GM18505 (cell line): ENCODE data around the gene DEPDC4.
"Not testable (repeated sequence)": the region's sequence is repeated elsewhere in the genome, so short reads cannot be mapped to it uniquely, and the experiment has no call there.

Source experiments
- ATAC-seq: cut with Tn5 transposase; IDR thresholded peaks from one replicate; pipeline ENCODE4 v1.9.1; 2021; ENCODE audit not compliant: unreplicated experiment
- POLR2A ChIP-seq: IDR thresholded peaks from 4 replicates; pipeline ENCODE4 v1.6.1; 2011; ENCODE audit warnings: borderline replicate concordance; ENCODE audit not compliant: insufficient read depth, insufficient read length; ENCODE audit errors: extremely low read depth

The DEPDC4 gene

GRCh38 chr12:100243137-100243536 lies 23.7 kb downstream of the DEPDC4 start:
- ATAC-seq, result no peak
- TF ChIP-seq POLR2A, result no peak

GRCh38 chr12:100239589-100239988 lies 27.3 kb downstream of the DEPDC4 start:
- no peak for TF ChIP-seq POLR2A
- no peak for ATAC-seq

GRCh38 chr12:100238801-100239200 lies 28.1 kb downstream of the DEPDC4 start:
- ATAC-seq, result no peak
- TF ChIP-seq POLR2A, result no peak

- no peak for ATAC-seq
- no peak for TF ChIP-seq POLR2A
These were observed 32.1 kb downstream of the DEPDC4 start for GRCh38 chr12:100234591-100235304.

GRCh38 chr12:100234166-100234565 lies 32.7 kb downstream of the DEPDC4 start:
- no peak for TF ChIP-seq POLR2A

GRCh38 chr12:100231873-100232272 lies 35.0 kb downstream of the DEPDC4 start:
- ATAC-seq, result not testable (repeated sequence)

More at GRCh38 chr12:100234166-100234565, 32.7 kb downstream of the DEPDC4 start:
- ATAC-seq, result no peak

GRCh38 chr12:100229876-100230275 lies 37.0 kb downstream of the DEPDC4 start:
- ATAC-seq, result no peak
- TF ChIP-seq POLR2A, result no peak

- TF ChIP-seq POLR2A, result no peak
- ATAC-seq, result no peak
These were observed 37.7 kb downstream of the DEPDC4 start for GRCh38 chr12:100229036-100229635.

- TF ChIP-seq POLR2A, result no peak
- ATAC-seq, result no peak
These were observed 41.4 kb downstream of the DEPDC4 start for GRCh38 chr12:100225491-100225890.

GRCh38 chr12:100222173-100222572 lies 44.7 kb downstream of the DEPDC4 start:
- not testable (repeated sequence) for ATAC-seq

- ATAC-seq, result no peak
- TF ChIP-seq POLR2A, result no peak
These were observed 45.4 kb downstream of the DEPDC4 start for GRCh38 chr12:100221523-100221922.

GRCh38 chr12:100219328-100220109 lies 47.4 kb downstream of the DEPDC4 start:
- no peak for ATAC-seq
- TF ChIP-seq POLR2A, result no peak

- no peak for ATAC-seq
- no peak for TF ChIP-seq POLR2A
These were observed 50.5 kb downstream of the DEPDC4 start for GRCh38 chr12:100216337-100216736.

- TF ChIP-seq POLR2A, result no peak
- ATAC-seq, result no peak
These were observed 51.7 kb downstream of the DEPDC4 start for GRCh38 chr12:100215209-100215608.

GRCh38 chr12:100214518-100214917 lies 52.4 kb downstream of the DEPDC4 start:
- no peak for TF ChIP-seq POLR2A
- ATAC-seq, result no peak
